MCF 10A (cell line): ENCODE data around the gene CFP. TPM values are rescaled to one million over a fixed set of nuclear protein-coding genes. Genes with fewer than 3 reads are reported as not detected.
"Not testable (repeated sequence)": the region's sequence is repeated elsewhere in the genome, so short reads cannot be mapped to it uniquely, and the experiment has no call there.

Source experiments
- BruUV-seq: library from RNA; stranded (reverse); fragments of 400-500 nt; replicated peaks from 2 replicates; lab custom pipeline; 2021; lab: Mats Ljungman, UMichigan
- CTCF ChIA-PET: fragments of 300-600 bp; sonication (Branson Sonifier 250); formaldehyde crosslinking; extraction: SDS; loops from one replicate; lab custom pipeline; 2021; ENCODE audit warnings: antibody characterized with exemption, inconsistent platforms; lab: Yijun Ruan, JAX
- POLR2A ChIA-PET: fragments of 300-600, 350-650 bp; sonication (Branson Sonifier 250); formaldehyde crosslinking; extraction: SDS; loops from one replicate; lab custom pipeline; 2020; ENCODE audit warnings: antibody characterized with exemption, inconsistent platforms; lab: Yijun Ruan, JAX
- DNase-seq: peaks from one replicate; pipeline ENCODE4 v3.0.0-alpha.2; 2018; ENCODE audit not compliant: unreplicated experiment
- H3K27ac Mint-ChIP-seq: one replicate; pipeline ENCODE4 v1.8.0; 2022; ENCODE audit warnings: mild to moderate bottlenecking, low read depth, mixed read lengths; ENCODE audit not compliant: unreplicated experiment
- H3K27me3 Mint-ChIP-seq: one replicate; pipeline ENCODE4 v1.8.0; 2022; ENCODE audit warnings: mixed read lengths; ENCODE audit not compliant: insufficient read depth, unreplicated experiment
- H3K36me3 Mint-ChIP-seq: one replicate; pipeline ENCODE4 v1.8.0; 2022; ENCODE audit warnings: mild to moderate bottlenecking, moderate library complexity, mixed read lengths; ENCODE audit not compliant: insufficient read depth, unreplicated experiment
- H3K4me1 Mint-ChIP-seq: one replicate; pipeline ENCODE4 v1.8.0; 2022; ENCODE audit warnings: mixed read lengths; ENCODE audit not compliant: insufficient read depth, unreplicated experiment
- H3K4me3 Mint-ChIP-seq: one replicate; pipeline ENCODE4 v1.8.0; 2022; ENCODE audit warnings: mild to moderate bottlenecking, moderate library complexity, mixed read lengths; ENCODE audit not compliant: unreplicated experiment
- H3K9me3 Mint-ChIP-seq: one replicate; pipeline ENCODE4 v1.8.0; 2022; ENCODE audit warnings: mixed read lengths; ENCODE audit not compliant: unreplicated experiment
- CTCF ChIP-seq: fragments of 200-600 bp; IDR thresholded peaks from one replicate; pipeline ENCODE4 v1.8.0; 2022; ENCODE audit warnings: antibody characterized with exemption, mild to moderate bottlenecking; ENCODE audit not compliant: unreplicated experiment
- intact Hi-C: fragments of 100-400 bp; cut with micrococcal nuclease; formaldehyde crosslinking; loops from 2 replicates; pipeline ENCODE4 v1.14.1; 2022
- total RNA-seq: library from RNA; stranded (reverse); gene quantifications from 2 replicates; pipeline ENCODE4 v1.2.3, GENCODE V29; 2022

CFP gene
- total RNA-seq, 1 experiment from 2014 or later: 0.56 TPM

GRCh38 chrX:47607091-47607490, 22.6 kb downstream of the CFP start:
- TF ChIP-seq CTCF: no peak
- no TSS peak for BruUV-seq
- Mint-ChIP-seq H3K9me3 (no peaks in the 10 kb centered on the region), H3K4me1 (no peaks in the 10 kb centered on the region), H3K36me3 (no peaks in the 10 kb centered on the region), H3K27ac (no peak overlapping the region), H3K4me3 (no peak overlapping the region), H3K27me3 (no peaks in the 10 kb centered on the region)
- no peak for DNase-seq
- intact Hi-C loops: no loop called here
- CTCF ChIA-PET: no interaction called here
- POLR2A ChIA-PET: no interaction called here

DNA sequence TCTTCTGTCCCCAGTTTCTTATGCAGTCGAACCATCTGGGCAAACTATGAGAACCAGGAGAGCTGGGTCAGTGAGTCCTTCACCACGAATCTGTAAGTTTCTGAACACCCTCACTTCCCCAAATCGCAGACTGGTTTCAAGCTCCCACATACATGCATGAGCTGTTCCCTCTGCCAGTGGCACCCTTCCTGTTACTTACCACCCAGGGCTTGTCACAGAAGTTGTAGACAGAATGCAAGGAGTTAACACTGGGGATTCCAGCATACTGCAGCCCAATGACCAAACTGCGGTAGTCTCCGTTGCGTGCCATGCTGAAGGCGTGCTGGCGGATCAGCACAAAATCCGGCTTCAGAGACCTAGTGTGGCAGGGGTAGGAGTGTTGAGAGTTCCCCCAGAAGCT, 24.7 kb downstream of the CFP start:
- intact Hi-C loops: no loop called here
- H3K4me1 Mint-ChIP-seq: no peaks in the 10 kb centered on the region
- H3K36me3 Mint-ChIP-seq: no peaks in the 10 kb centered on the region
- DNase-seq: no peak
- H3K27ac Mint-ChIP-seq: no peak overlapping the region
- no peaks in the 10 kb centered on the region for H3K27me3 Mint-ChIP-seq
- BruUV-seq: no TSS peak
- ChIA-PET POLR2A (no interaction called here), CTCF (interaction anchor here (0.5 kb wide), 1 partner anchor 8 kb away, joined by 4 read pairs; no protein-coding TSS in a partner anchor)
- H3K9me3 Mint-ChIP-seq: no peaks in the 10 kb centered on the region
- no peak overlapping the region for H3K4me3 Mint-ChIP-seq
- no peak for TF ChIP-seq CTCF

- POLR2A ChIA-PET, H3K27me3 Mint-ChIP-seq, intact Hi-C loops, H3K36me3 Mint-ChIP-seq, H3K27ac Mint-ChIP-seq, H3K4me1 Mint-ChIP-seq, H3K4me3 Mint-ChIP-seq, H3K9me3 Mint-ChIP-seq, CTCF ChIA-PET, DNase-seq, BruUV-seq: not testable (repeated sequence)
These were observed 26.6 kb downstream of the CFP start for GRCh38 chrX:47603125-47603524.

DNA sequence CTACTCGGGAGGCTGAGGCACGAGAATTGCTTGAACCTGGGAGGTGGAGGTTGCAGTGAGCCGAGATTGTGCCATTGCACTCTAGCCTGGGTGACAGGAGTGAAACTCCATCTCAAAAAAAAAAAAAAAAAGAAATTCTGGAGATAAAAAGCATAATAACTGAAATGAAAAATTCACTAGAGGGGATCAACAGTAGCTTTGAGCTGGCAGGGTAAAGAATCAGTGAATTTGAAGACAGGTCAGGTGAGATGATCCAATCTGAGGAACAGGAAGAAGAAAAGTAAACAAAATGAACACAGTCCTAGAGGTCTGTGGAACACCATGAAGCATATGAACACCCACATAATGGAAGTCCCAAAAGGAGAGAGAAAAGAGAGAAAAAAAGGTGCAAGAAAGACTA, 32.5 kb downstream of the CFP start:
- no TSS peak for BruUV-seq
- H3K9me3 Mint-ChIP-seq: no peaks in the 10 kb centered on the region
- no peak for DNase-seq
- H3K36me3 Mint-ChIP-seq: no peaks in the 10 kb centered on the region
- ChIA-PET CTCF (interaction anchor here (0.6 to 0.7 kb wide), 4 partner anchors 8 to 235 kb away, joined by 3 to 6 read pairs (median 4); no protein-coding TSS in a partner anchor), POLR2A (no interaction called here)
- intact Hi-C loops: no loop called here
- no peak overlapping the region for H3K4me3 Mint-ChIP-seq
- peaks cover 4% of the 10 kb centered on the region for H3K4me1 Mint-ChIP-seq
- no peak for TF ChIP-seq CTCF
- no peaks in the 10 kb centered on the region for H3K27me3 Mint-ChIP-seq
- peak overlapping the region; percentile 59 for H3K27ac Mint-ChIP-seq

DNA sequence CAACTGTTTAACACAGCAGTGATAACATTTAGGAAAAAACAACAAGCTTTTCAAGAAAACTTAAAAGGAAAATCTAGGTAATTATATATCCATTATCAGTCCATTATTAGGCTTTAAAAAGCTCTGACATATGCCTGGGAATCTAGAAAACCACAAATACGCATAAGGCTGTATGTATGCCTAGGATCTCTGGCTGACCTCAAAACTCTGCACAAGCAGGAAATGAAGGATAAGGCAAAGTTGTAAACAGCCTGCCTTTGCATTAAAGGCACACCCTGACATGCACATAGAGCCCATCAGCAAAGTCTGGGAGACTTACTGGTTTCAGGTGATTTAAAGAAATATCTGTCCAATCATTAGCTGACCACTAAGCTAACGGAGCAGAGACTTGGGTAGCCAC, 33.5 kb downstream of the CFP start:
- peaks cover 4% of the 10 kb centered on the region for H3K4me1 Mint-ChIP-seq
- no peak overlapping the region for H3K4me3 Mint-ChIP-seq
- H3K27me3 Mint-ChIP-seq: no peaks in the 10 kb centered on the region
- intact Hi-C loops: no loop called here
- peak overlapping the region; percentile 59 for H3K27ac Mint-ChIP-seq
- no peak for DNase-seq
- TF ChIP-seq CTCF: no peak
- no peaks in the 10 kb centered on the region for H3K36me3 Mint-ChIP-seq
- no peaks in the 10 kb centered on the region for H3K9me3 Mint-ChIP-seq
- ChIA-PET POLR2A (interaction anchor here (0.6 to 2.3 kb wide), 9 partner anchors 9 to 390 kb away, joined by 3 to 21 read pairs (median 3); partner anchors contain the start of genes ARAF and TIMP1), CTCF (interaction anchor here (1.0 to 2.4 kb wide), 3 partner anchors 10 to 55 kb away, joined by 3 to 8 read pairs (median 5); no protein-coding TSS in a partner anchor)
- BruUV-seq: no TSS peak
